BJ (cell line): ENCODE data around the gene CTNNBL1. TPM values are rescaled to one million over a fixed set of nuclear protein-coding genes. Genes with fewer than 3 reads are reported as not detected.

Experiments used
- CTCF ChIA-PET: fragments of 350-600 bp; formaldehyde crosslinking; extraction: SDS; loops from one replicate; lab custom pipeline; 2021; ENCODE audit warnings: antibody characterized with exemption, inconsistent platforms; lab: Yijun Ruan, JAX
- POLR2A ChIA-PET: fragments of 300-600 bp; sonication (Branson Sonifier 250); formaldehyde crosslinking; extraction: SDS; loops from one replicate; lab custom pipeline; 2021; ENCODE audit warnings: antibody characterized with exemption; lab: Charles Lee
- DNase-seq: peaks from one replicate; pipeline ENCODE4 v3.0.0-alpha.2; 2011; ENCODE audit warnings: low read depth
- H3K27me3 ChIP-seq: 2 replicates; pipeline ENCODE4 v1.6.0; 2011; ENCODE audit warnings: low read length; ENCODE audit not compliant: control insufficient read depth, insufficient read depth
- H3K36me3 ChIP-seq: 2 replicates; pipeline ENCODE4 v1.5.1; 2011; ENCODE audit warnings: low read length; ENCODE audit not compliant: control insufficient read depth, insufficient read depth
- H3K4me3 ChIP-seq: 2 replicates; pipeline ENCODE4 v1.5.1; 2011; ENCODE audit warnings: low read depth, mild to moderate bottlenecking, control low read depth, low read length
- CTCF ChIP-seq: IDR thresholded peaks from 2 replicates; pipeline ENCODE4 v1.5.1; 2011; ENCODE audit warnings: low read depth, mild to moderate bottlenecking, control low read depth, inconsistent platforms, low read length, moderate library complexity; ENCODE audit not compliant: insufficient read depth
- polyA plus RNA-seq: library from polyadenylated mRNA; depleted of rRNA; stranded (reverse); fragments of >200 nt; gene quantifications from 2 replicates; pipeline ENCODE4 v1.2.3, GENCODE V29; 2011

The CTNNBL1 gene
- polyA plus RNA-seq, 1 experiment: 38.4 TPM

- Histone ChIP-seq H3K36me3 (peaks cover 12% of the 10 kb centered on the region), H3K4me3 (no peak overlapping the region), H3K27me3 (no peaks in the 10 kb centered on the region)
- ChIA-PET CTCF (interaction anchor here (1.7 kb wide), 1 partner anchor 10 kb away, joined by 6 read pairs; no protein-coding TSS in a partner anchor), POLR2A (no interaction called here)
- DNase-seq: no peak
- TF ChIP-seq CTCF: no peak
These were observed 170.5 kb downstream of the CTNNBL1 start for GRCh38 chr20:37864298-37864697.

GRCh38 chr20:37866051-37866450 lies 172.2 kb downstream of the CTNNBL1 start:
- DNase-seq: no peak
- Histone ChIP-seq H3K36me3 (peaks cover 5% of the 10 kb centered on the region), H3K27me3 (no peaks in the 10 kb centered on the region), H3K4me3 (no peak overlapping the region)
- CTCF ChIA-PET: interaction anchor here (0.9 kb wide), 1 partner anchor 12 kb away, joined by 3 read pairs; no protein-coding TSS in a partner anchor
- TF ChIP-seq CTCF: no peak
- POLR2A ChIA-PET: no interaction called here

- ChIA-PET POLR2A (interaction anchor here (0.5 kb wide), 1 partner anchor 20 kb away, joined by 3 read pairs; no protein-coding TSS in a partner anchor), CTCF (no interaction called here)
- no peak for TF ChIP-seq CTCF
- no peak for DNase-seq
- H3K36me3 ChIP-seq: peaks cover 3% of the 10 kb centered on the region
- H3K4me3 ChIP-seq: no peak overlapping the region
- no peaks in the 10 kb centered on the region for H3K27me3 ChIP-seq
These were observed 173.7 kb downstream of the CTNNBL1 start for GRCh38 chr20:37867289-37868195.

GRCh38 chr20:37868851-37869333 lies 175.1 kb downstream of the CTNNBL1 start:
- Histone ChIP-seq H3K27me3 (no peaks in the 10 kb centered on the region), H3K36me3 (peaks cover 5% of the 10 kb centered on the region), H3K4me3 (no peak overlapping the region)
- TF ChIP-seq CTCF: no peak
- ChIA-PET CTCF (no interaction called here), POLR2A (no interaction called here)
- DNase-seq: no peak

- no peak for TF ChIP-seq CTCF
- no peak for DNase-seq
- Histone ChIP-seq H3K27me3 (no peaks in the 10 kb centered on the region), H3K4me3 (no peak overlapping the region), H3K36me3 (peaks cover 5% of the 10 kb centered on the region)
- POLR2A ChIA-PET: no interaction called here
- CTCF ChIA-PET: no interaction called here
These were observed 175.6 kb downstream of the CTNNBL1 start for GRCh38 chr20:37869334-37869861.
